Ovary (tissue), 3 donors: ENCODE results near the gene SPAG8.

Experiments
- EP300 ChIP-seq: sonication (generic); formaldehyde crosslinking; IDR thresholded peaks from one replicate; pipeline ENCODE4 v1.6.1; 2017; ENCODE audit warnings: antibody characterized with exemption
- POLR2A ChIP-seq: fragments of 450-650 bp; IDR thresholded peaks from one replicate; pipeline ENCODE4 v1.6.1; 2017; ENCODE audit warnings: antibody characterized with exemption, mild to moderate bottlenecking, moderate library complexity
- TF ChIP-seq, protein P1 (sequence below), 3 donors: fragments of 450-650 bp in 2 of 3; fragments of 200-600 bp in 1 of 3; IDR thresholded peaks; one replicate each; pipeline versions ENCODE4 v1.5.1 to v1.8.0; 2016 to 2022; ENCODE audit warnings: antibody characterized with exemption in 3 of 3, mild to moderate bottlenecking in 1 of 3
- donor health status: DM: no; HTN: no; CAD: no.

GRCh38 chr9:35789541-35789940, 22.5 kb downstream of the SPAG8 start:
- TF ChIP-seq, protein P1, sequence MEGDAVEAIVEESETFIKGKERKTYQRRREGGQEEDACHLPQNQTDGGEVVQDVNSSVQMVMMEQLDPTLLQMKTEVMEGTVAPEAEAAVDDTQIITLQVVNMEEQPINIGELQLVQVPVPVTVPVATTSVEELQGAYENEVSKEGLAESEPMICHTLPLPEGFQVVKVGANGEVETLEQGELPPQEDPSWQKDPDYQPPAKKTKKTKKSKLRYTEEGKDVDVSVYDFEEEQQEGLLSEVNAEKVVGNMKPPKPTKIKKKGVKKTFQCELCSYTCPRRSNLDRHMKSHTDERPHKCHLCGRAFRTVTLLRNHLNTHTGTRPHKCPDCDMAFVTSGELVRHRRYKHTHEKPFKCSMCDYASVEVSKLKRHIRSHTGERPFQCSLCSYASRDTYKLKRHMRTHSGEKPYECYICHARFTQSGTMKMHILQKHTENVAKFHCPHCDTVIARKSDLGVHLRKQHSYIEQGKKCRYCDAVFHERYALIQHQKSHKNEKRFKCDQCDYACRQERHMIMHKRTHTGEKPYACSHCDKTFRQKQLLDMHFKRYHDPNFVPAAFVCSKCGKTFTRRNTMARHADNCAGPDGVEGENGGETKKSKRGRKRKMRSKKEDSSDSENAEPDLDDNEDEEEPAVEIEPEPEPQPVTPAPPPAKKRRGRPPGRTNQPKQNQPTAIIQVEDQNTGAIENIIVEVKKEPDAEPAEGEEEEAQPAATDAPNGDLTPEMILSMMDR (IDR thresholded peaks at IDR 0.05), result no peak
- TF ChIP-seq EP300 (no peak), POLR2A (no peak)
